ENCODE data around the gene SEMA4D. TPM values are rescaled to one million over a fixed set of nuclear protein-coding genes. Genes with fewer than 3 reads are reported as not detected.

Gene SEMA4D
- total RNA-seq, 1 donor = 0.43 TPM

DNA sequence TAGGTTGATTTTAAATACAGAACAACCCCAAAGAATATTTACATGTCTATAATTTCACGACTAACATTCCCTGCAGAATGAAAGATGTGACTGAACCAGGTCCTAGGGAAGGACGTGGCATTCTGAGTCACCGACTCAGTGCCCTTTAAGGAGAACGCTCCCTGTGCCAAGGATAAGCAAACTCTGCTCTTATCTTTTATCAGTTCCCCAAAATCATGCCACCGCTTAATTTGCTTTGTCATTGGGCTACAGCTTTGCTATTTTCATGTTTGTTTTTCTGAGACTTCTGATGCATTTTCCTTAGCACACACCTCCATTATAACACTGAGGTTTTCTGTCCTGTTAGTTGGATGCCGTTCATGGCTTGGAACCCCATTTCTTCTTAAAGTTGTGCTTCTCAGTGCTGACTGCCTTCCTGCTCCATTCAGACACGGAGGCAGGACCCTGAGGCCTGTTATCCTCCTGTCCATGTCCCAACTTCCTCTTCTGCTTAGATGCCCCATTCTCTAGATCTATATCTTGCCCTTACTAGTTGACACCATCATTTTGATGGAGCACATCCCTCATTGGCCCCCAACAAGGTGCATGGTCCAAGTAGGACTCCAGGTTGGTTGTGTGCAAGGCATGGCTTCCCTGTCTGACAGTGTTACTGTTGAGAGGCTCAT lies 11.2 kb upstream of the SEMA4D start:
- H3K4me3 ChIP-seq (ENCODE audit: low read depth, low read length) = no peak overlapping the region
- TF ChIP-seq, protein P1, sequence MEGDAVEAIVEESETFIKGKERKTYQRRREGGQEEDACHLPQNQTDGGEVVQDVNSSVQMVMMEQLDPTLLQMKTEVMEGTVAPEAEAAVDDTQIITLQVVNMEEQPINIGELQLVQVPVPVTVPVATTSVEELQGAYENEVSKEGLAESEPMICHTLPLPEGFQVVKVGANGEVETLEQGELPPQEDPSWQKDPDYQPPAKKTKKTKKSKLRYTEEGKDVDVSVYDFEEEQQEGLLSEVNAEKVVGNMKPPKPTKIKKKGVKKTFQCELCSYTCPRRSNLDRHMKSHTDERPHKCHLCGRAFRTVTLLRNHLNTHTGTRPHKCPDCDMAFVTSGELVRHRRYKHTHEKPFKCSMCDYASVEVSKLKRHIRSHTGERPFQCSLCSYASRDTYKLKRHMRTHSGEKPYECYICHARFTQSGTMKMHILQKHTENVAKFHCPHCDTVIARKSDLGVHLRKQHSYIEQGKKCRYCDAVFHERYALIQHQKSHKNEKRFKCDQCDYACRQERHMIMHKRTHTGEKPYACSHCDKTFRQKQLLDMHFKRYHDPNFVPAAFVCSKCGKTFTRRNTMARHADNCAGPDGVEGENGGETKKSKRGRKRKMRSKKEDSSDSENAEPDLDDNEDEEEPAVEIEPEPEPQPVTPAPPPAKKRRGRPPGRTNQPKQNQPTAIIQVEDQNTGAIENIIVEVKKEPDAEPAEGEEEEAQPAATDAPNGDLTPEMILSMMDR (IDR thresholded peaks at IDR 0.05; ENCODE audit: insufficient read depth, low read depth, low read length) = no peak
- no peak for DNase-seq (ENCODE audit: low read depth)

DNA sequence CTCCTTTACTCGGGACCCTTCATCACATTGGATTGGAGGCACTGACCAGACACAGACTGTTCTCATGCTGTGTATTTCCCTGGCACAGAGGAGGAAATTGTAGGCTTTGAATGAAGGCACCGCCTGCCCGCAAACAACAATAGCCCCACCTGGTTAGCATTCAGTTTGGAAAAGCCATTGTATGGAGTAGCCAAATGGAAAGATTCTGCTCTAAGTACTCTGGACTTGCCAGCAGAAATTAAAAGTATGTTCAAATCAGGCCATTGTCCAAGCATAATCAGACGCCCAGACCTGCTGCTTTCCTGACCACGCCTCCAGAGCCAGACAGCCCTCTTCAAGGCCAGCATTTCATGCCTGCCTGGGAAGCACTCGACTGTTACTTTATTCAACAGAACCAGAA lies 8.0 kb upstream of the SEMA4D start:
- H3K4me3 ChIP-seq (ENCODE audit: low read depth, low read length) = no peak overlapping the region
- TF ChIP-seq, protein P1 (IDR thresholded peaks at IDR 0.05; ENCODE audit: insufficient read depth, low read depth, low read length) = no peak
- no peak for DNase-seq (ENCODE audit: low read depth)

DNA sequence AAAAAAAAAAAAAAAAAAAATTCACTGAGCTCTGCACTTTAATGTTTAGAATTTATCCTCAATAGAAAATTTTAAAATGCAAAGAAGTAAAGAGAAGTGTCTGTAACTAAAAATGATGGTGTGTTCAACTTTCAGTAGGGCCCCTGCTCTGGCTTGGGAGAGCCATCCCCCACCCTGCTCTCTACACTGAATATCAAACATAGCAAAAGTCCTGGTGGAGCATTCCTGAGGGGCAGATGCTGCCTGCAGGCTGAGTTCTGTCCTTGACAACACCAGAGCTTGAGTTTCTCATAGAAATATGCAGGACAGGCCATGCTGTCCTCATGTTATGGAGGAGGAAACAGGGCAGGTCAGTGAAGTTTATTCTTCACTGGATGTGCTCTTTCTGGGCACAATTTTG lies 7.1 kb upstream of the SEMA4D start:
- no peak overlapping the region for H3K4me3 ChIP-seq (ENCODE audit: low read depth, low read length)
- DNase-seq (ENCODE audit: low read depth) = no peak
- TF ChIP-seq, protein P1 (IDR thresholded peaks at IDR 0.05; ENCODE audit: insufficient read depth, low read depth, low read length) = no peak

DNA sequence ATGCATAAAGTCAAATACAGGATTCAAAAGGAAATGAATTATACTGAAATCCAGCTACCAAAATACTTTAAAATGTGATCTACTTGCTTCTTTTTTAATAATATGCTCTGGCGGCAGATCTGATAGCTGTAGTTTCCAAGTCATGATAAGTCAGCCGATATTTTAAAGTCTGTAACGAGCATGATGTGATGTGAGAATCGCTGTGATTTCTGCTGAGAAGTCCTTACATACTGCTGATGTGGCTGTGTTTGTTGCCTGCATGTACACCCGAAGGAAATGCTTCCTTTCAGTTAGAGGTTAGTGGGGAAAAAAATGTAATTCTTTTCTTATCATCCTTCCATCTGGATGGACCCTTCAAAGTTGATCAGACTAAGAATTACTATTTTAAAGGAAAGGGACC lies 4.8 kb upstream of the SEMA4D start:
- DNase-seq (ENCODE audit: low read depth) = no peak
- no peak overlapping the region for H3K4me3 ChIP-seq (ENCODE audit: low read depth, low read length)
- TF ChIP-seq, protein P1 (IDR thresholded peaks at IDR 0.05; ENCODE audit: insufficient read depth, low read depth, low read length) = no peak

DNA sequence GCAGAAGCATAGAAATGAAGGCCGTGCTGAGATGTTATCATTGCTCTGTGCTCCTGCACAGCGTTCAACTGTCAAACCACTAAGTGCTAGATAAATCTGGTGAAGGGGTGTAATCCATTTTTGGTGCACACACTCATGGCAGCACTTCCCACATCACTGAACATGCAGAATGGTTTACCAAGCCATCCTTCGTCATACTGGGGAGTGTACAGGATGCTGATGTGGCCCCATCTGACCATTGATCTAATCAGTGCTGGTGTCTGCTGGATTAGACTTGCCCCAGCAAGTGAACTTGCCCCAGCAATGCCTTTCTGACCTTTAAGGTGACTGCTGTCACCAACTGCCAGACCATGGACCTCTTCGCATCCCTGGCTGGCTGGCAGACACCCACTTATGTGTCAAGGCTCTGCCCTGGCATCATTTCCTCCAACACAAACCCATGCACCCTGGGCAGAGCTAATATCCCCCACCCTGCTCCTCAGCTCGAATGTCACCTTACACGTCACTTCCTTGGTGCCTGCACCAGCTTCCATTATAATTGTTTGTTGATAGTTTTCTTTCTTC lies 4.2 kb upstream of the SEMA4D start:
- TF ChIP-seq, protein P1 (IDR thresholded peaks at IDR 0.05; ENCODE audit: insufficient read depth, low read depth, low read length) = no peak
- H3K4me3 ChIP-seq (ENCODE audit: low read depth, low read length) = no peak overlapping the region
- DNase-seq (ENCODE audit: low read depth) = no peak

DNA sequence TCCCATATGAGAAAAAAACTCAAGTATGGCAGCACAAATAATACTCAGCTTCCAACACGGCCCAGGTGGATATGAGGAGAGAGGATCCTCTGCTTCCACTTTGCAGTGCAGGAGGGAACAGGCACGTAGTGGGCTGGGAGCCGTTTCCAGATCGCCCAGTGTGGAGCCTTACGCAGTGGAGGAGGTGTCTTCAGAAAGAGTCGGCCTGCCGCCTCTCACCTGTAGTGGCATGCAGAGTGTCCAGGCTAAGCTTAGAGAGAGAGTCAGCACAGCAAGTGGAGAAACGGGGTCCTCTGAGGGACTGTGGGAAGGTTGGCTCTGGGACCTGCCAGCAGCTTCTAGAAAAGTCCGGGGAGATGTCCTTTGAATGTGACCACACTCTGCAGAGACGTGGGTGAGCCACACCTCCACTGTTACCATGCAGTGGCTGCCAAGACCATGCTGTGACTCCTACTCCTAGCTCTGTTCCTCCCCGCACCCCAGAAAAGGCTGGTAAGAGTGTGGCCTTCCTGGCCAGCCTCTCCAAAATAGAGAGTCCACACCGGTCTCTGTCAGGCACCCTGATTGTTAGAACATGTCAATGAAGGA lies 3.5 kb upstream of the SEMA4D start:
- DNase-seq (ENCODE audit: low read depth) = no peak
- TF ChIP-seq, protein P1 (IDR thresholded peaks at IDR 0.05; ENCODE audit: insufficient read depth, low read depth, low read length) = no peak
- H3K4me3 ChIP-seq (ENCODE audit: low read depth, low read length) = no peak overlapping the region

All from fibroblast of villous mesenchyme (primary cell).